ENCODE results near the gene MT1E.
A peak's percentile ranks its signal among the peaks of the same experiment; 100 is the strongest.

MT1E gene

GRCh38 chr16:56593573-56594291 lies 31.8 kb upstream of the MT1E start:
- Histone ChIP-seq H3K27me3 (ENCODE audit: control insufficient read depth, insufficient read depth, low read length) (peaks cover 34% of the 10 kb centered on the region), H3K36me3 (ENCODE audit: insufficient read depth, low read length) (no peaks in the 10 kb centered on the region), H3K4me2 (ENCODE audit: low read length) (no peak overlapping the region)

DNA sequence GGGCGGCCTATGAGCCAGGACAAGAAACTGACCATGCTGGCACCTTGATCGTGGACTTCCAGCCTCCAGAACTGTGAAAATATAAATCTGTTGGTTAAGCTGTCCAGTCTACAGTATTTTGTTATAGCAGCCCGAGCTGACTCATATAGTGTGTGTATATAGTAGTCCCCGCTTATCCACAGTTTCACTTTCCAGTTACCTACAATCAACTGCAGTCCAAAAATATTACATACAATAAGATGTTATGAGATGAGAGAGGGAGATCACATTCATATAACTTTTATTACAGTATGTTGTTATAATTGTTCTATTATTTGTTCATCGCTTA lies 31.3 kb upstream of the MT1E start:
- Histone ChIP-seq H3K9ac (ENCODE audit: low read depth, low read length) (no peak overlapping the region), H3K4me1 (ENCODE audit: control insufficient read depth, insufficient read depth, low read length) (peaks cover 5% of the 10 kb centered on the region), H3K9me3 (replicated peaks; ENCODE audit: low read length) (no peaks in the 10 kb centered on the region), H3K36me3 (ENCODE audit: insufficient read depth, low read length) (no peaks in the 10 kb centered on the region), H3K4me3 (ENCODE audit: low read length) (no peak overlapping the region), H3K27me3 (ENCODE audit: control insufficient read depth, insufficient read depth, low read length) (peaks cover 29% of the 10 kb centered on the region), H3K4me2 (ENCODE audit: low read length) (no peak overlapping the region)

More at GRCh38 chr16:56593573-56594291, 31.8 kb upstream of the MT1E start:
- Histone ChIP-seq H3K9me3 (replicated peaks; ENCODE audit: low read length) (no peaks in the 10 kb centered on the region), H3K9ac (ENCODE audit: low read depth, low read length) (no peak overlapping the region), H3K4me1 (ENCODE audit: control insufficient read depth, insufficient read depth, low read length) (peaks cover 10% of the 10 kb centered on the region), H3K4me3 (ENCODE audit: low read length) (no peak overlapping the region)

DNA sequence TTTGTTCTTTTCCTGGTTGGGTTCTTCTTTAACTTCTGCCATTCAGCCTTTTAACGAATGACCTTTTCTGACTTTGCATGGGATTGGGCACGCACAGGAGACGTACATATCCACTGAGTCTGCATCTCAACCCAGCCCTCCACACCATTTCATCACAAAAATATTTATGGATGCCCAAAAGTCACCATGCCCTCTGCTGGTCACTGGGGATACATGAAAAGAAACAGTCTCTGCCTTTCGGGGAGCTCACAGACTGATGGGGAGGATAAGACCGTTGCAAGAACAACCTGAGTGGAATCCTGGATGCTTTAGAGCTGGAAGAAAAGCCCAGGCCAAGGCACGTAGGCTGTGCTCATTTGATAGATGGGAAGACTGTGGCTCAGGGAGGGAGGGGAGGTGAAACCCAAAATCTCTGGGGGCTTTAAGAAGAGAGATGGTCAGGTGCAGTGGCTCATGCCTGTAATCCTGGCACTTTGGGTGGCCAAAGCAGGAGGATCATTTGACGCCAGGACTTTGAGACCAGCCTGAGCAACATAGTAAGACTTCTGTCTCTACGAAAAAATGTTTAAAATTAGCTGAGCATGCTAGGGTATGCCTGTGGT lies 25.1 kb upstream of the MT1E start:
- H3K4me3 ChIP-seq (ENCODE audit: low read length): no peak overlapping the region
- H3K9ac ChIP-seq (ENCODE audit: low read depth, low read length): no peak overlapping the region
- H3K36me3 ChIP-seq (ENCODE audit: insufficient read depth, low read length): no peaks in the 10 kb centered on the region
- H3K27me3 ChIP-seq (ENCODE audit: control insufficient read depth, insufficient read depth, low read length): no peaks in the 10 kb centered on the region
- peaks cover 8% of the 10 kb centered on the region for H3K4me1 ChIP-seq (ENCODE audit: control insufficient read depth, insufficient read depth, low read length)
- H3K4me2 ChIP-seq (ENCODE audit: low read length): peak overlapping the region; percentile 29
- no peaks in the 10 kb centered on the region for H3K9me3 ChIP-seq (replicated peaks; ENCODE audit: low read length)

DNA sequence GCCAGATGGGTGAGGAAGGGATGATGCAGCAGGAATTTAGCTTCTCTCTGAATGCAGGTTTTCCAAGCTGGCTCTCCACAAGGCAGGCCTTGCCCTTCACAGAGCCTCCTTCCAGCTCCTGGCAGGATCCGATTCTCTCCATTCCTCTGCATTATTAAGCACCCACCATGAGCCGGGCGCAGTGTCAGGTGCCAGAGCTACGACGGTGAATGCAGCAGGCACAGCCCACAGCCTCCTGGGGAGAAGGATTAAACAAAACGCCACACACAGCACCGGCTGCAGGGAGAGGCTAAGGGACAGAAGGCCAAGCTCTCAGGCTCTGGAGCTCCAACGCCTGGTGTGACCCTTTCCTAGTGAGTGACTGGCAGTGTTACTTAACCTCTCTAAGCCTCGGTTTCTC lies 24.3 kb upstream of the MT1E start:
- no peak overlapping the region for H3K4me3 ChIP-seq (ENCODE audit: low read length)
- no peak overlapping the region for H3K4me2 ChIP-seq (ENCODE audit: low read length)
- no peaks in the 10 kb centered on the region for H3K36me3 ChIP-seq (ENCODE audit: insufficient read depth, low read length)
- no peak overlapping the region for H3K9ac ChIP-seq (ENCODE audit: low read depth, low read length)
- peaks cover 16% of the 10 kb centered on the region for H3K4me1 ChIP-seq (ENCODE audit: control insufficient read depth, insufficient read depth, low read length)
- no peaks in the 10 kb centered on the region for H3K9me3 ChIP-seq (replicated peaks; ENCODE audit: low read length)
- H3K27me3 ChIP-seq (ENCODE audit: control insufficient read depth, insufficient read depth, low read length): no peaks in the 10 kb centered on the region

DNA sequence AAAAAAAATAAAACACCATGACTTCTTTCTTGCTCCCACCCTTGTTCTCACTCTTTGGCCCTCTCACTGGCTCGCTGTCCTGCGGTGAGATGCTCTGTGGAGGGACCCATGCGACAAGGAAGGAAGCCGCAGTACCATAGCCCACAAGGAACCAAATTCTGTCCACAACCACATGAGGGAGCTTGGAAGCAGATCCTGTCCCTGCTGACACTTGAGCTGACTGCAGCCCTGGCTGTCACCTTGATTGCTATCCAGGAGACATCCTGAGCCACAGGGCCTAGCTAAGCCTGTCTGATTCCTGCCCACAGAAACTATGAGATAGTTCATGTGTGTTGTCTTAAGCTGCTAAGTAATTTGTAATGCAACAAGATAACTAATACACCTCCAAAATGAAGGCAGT lies 22.0 kb upstream of the MT1E start:
- H3K9me3 ChIP-seq (replicated peaks; ENCODE audit: low read length): no peaks in the 10 kb centered on the region
- no peak overlapping the region for H3K9ac ChIP-seq (ENCODE audit: low read depth, low read length)
- peaks cover 32% of the 10 kb centered on the region for H3K4me1 ChIP-seq (ENCODE audit: control insufficient read depth, insufficient read depth, low read length)
- no peak overlapping the region for H3K4me2 ChIP-seq (ENCODE audit: low read length)
- no peaks in the 10 kb centered on the region for H3K27me3 ChIP-seq (ENCODE audit: control insufficient read depth, insufficient read depth, low read length)
- no peak overlapping the region for H3K4me3 ChIP-seq (ENCODE audit: low read length)
- H3K36me3 ChIP-seq (ENCODE audit: insufficient read depth, low read length): no peaks in the 10 kb centered on the region

GRCh38 chr16:56604966-56605365 lies 20.6 kb upstream of the MT1E start:
- peaks cover 32% of the 10 kb centered on the region for H3K4me1 ChIP-seq (ENCODE audit: control insufficient read depth, insufficient read depth, low read length)
- H3K27me3 ChIP-seq (ENCODE audit: control insufficient read depth, insufficient read depth, low read length): no peaks in the 10 kb centered on the region
- no peak overlapping the region for H3K4me3 ChIP-seq (ENCODE audit: low read length)
- H3K9ac ChIP-seq (ENCODE audit: low read depth, low read length): no peak overlapping the region
- H3K9me3 ChIP-seq (replicated peaks; ENCODE audit: low read length): no peaks in the 10 kb centered on the region
- no peak overlapping the region for H3K4me2 ChIP-seq (ENCODE audit: low read length)
- no peaks in the 10 kb centered on the region for H3K36me3 ChIP-seq (ENCODE audit: insufficient read depth, low read length)

DNA sequence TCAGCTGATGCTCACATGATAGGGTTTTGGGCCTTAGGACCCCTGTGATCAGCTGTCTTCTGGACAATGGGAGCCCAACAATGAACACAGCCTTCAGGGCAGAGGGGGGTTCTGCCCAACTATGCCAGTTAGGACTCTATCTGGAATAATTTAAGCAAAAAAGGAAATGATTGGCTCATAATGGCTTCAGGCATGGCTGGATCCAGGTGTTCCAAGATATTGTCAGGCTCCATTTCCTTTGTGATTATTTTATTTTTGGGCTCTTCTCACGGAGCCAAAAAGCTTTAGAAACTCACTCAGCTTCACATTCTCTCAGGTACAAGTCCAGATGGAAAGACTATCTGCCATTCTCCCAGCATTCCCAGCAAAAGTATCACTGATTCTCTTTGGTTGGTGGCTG lies 20.1 kb upstream of the MT1E start:
- H3K4me1 ChIP-seq (ENCODE audit: control insufficient read depth, insufficient read depth, low read length): peaks cover 33% of the 10 kb centered on the region
- no peak overlapping the region for H3K4me3 ChIP-seq (ENCODE audit: low read length)
- H3K9me3 ChIP-seq (replicated peaks; ENCODE audit: low read length): no peaks in the 10 kb centered on the region
- H3K27me3 ChIP-seq (ENCODE audit: control insufficient read depth, insufficient read depth, low read length): no peaks in the 10 kb centered on the region
- H3K9ac ChIP-seq (ENCODE audit: low read depth, low read length): peak overlapping the region; percentile 88
- no peaks in the 10 kb centered on the region for H3K36me3 ChIP-seq (ENCODE audit: insufficient read depth, low read length)
- peak overlapping the region; percentile 85 for H3K4me2 ChIP-seq (ENCODE audit: low read length)

GRCh38 chr16:56606071-56606475 lies 19.5 kb upstream of the MT1E start:
- Histone ChIP-seq H3K9ac (ENCODE audit: low read depth, low read length) (peak overlapping the region; percentile 88), H3K4me2 (ENCODE audit: low read length) (peak overlapping the region; percentile 85), H3K9me3 (replicated peaks; ENCODE audit: low read length) (no peaks in the 10 kb centered on the region), H3K4me1 (ENCODE audit: control insufficient read depth, insufficient read depth, low read length) (peaks cover 39% of the 10 kb centered on the region), H3K36me3 (ENCODE audit: insufficient read depth, low read length) (no peaks in the 10 kb centered on the region), H3K27me3 (ENCODE audit: control insufficient read depth, insufficient read depth, low read length) (no peaks in the 10 kb centered on the region), H3K4me3 (ENCODE audit: low read length) (peak overlapping the region; percentile 22)

GRCh38 chr16:56606476-56607108 lies 19.0 kb upstream of the MT1E start:
- Histone ChIP-seq H3K9ac (ENCODE audit: low read depth, low read length) (peak overlapping the region; percentile 88), H3K9me3 (replicated peaks; ENCODE audit: low read length) (no peaks in the 10 kb centered on the region), H3K4me3 (ENCODE audit: low read length) (peak overlapping the region; percentile 49), H3K36me3 (ENCODE audit: insufficient read depth, low read length) (no peaks in the 10 kb centered on the region), H3K4me1 (ENCODE audit: control insufficient read depth, insufficient read depth, low read length) (peaks cover 45% of the 10 kb centered on the region), H3K4me2 (ENCODE audit: low read length) (peak overlapping the region; percentile 85), H3K27me3 (ENCODE audit: control insufficient read depth, insufficient read depth, low read length) (no peaks in the 10 kb centered on the region)

DNA sequence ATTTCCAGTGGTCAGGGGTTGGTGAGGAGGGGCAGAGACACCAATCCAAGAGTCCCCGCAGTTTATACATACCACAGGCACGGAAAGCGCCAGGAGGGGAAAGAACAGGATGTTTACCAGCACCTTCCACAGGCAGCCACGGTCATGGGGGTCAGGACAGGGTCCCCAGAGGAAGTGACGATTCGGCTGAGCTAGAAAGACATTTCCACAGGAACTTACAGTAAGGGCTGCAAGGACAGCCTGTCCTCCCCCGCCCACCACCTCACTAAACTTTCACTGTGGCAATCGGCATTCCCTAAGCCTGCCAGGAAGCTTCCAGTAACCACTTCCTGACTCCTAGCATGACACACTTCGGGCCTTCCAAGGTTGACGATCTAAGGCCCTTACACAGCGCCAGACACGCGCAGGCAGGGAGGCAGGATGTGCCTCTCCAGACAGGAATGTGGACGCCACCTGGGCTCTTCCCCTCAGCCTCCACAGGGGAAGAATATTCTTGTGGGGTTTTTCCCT lies 18.4 kb upstream of the MT1E start:
- H3K9ac ChIP-seq (ENCODE audit: low read depth, low read length): peak overlapping the region; percentile 88
- H3K4me3 ChIP-seq (ENCODE audit: low read length): peak overlapping the region; percentile 49

GRCh38 chr16:56607675-56608042 lies 17.9 kb upstream of the MT1E start:
- no peaks in the 10 kb centered on the region for H3K27me3 ChIP-seq (ENCODE audit: control insufficient read depth, insufficient read depth, low read length)
- no peaks in the 10 kb centered on the region for H3K9me3 ChIP-seq (replicated peaks; ENCODE audit: low read length)
- H3K9ac ChIP-seq (ENCODE audit: low read depth, low read length): peak overlapping the region; percentile 88
- H3K4me2 ChIP-seq (ENCODE audit: low read length): peak overlapping the region; percentile 85
- peaks cover 55% of the 10 kb centered on the region for H3K4me1 ChIP-seq (ENCODE audit: control insufficient read depth, insufficient read depth, low read length)
- no peaks in the 10 kb centered on the region for H3K36me3 ChIP-seq (ENCODE audit: insufficient read depth, low read length)
- peak overlapping the region; percentile 62 for H3K4me3 ChIP-seq (ENCODE audit: low read length)

More for the DNA sequence above, 18.4 kb upstream of the MT1E start:
- no peaks in the 10 kb centered on the region for H3K36me3 ChIP-seq (ENCODE audit: insufficient read depth, low read length)
- no peaks in the 10 kb centered on the region for H3K9me3 ChIP-seq (replicated peaks; ENCODE audit: low read length)
- H3K4me1 ChIP-seq (ENCODE audit: control insufficient read depth, insufficient read depth, low read length): peaks cover 50% of the 10 kb centered on the region
- H3K4me2 ChIP-seq (ENCODE audit: low read length): peak overlapping the region; percentile 85
- no peaks in the 10 kb centered on the region for H3K27me3 ChIP-seq (ENCODE audit: control insufficient read depth, insufficient read depth, low read length)
